Posterior vena cava (tissue), 2 donors: Measurements from ENCODE around the gene LAMB4. TPM values are rescaled to one million over a fixed set of nuclear protein-coding genes. Genes with fewer than 3 reads are reported as not detected.

ENCODE experiments used
- DNase-seq: peaks from one replicate; pipeline ENCODE4 v3.0.0-alpha.2; 2020; ENCODE audit warnings: low spot score
- intact Hi-C, 2 donors: fragments of 100-400 bp; cut with DNase I; formaldehyde crosslinking; loops; one replicate each; pipeline versions ENCODE4 v1.14.1 to v1.14.2; 2022 to 2023
- total RNA-seq, 2 donors: library from RNA; stranded (reverse); fragmentation: NEBNext Ultra II Directional; extraction: Animal tissue kit (Norgen Biotek cat#: 25700); gene quantifications; one replicate each; pipeline ENCODE4 v1.2.1, GENCODE V29; 2021
- donor health status: DM: yes; HTN: yes; CAD: no.
- donor health status: DM: yes; HTN: yes; CAD: no.

LAMB4 gene
- total RNA-seq, 2 donors from 2014 or later = 0.37 TPM; not detected in 1

DNA sequence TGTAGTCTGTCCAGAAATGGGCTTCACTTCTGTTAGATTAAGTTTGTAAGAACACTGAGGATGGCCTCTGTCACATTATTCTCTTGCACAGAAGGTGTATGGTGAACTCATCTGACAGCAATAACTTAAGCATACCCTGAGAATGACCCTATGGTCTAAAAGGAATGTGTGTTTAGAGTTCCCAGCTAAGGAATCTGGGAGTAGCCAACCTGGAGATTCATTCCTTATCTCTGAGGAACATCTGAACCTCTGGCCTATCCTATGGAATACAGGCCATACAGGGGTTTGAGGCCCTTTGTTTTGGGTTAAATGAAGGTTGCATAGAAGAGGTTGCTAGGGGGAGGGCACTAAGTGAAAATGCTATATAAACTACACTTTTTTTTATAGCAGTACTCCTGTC, 41.4 kb downstream of the LAMB4 start:
- intact Hi-C loops = no loop called here
- DNase-seq = no peak

DNA sequence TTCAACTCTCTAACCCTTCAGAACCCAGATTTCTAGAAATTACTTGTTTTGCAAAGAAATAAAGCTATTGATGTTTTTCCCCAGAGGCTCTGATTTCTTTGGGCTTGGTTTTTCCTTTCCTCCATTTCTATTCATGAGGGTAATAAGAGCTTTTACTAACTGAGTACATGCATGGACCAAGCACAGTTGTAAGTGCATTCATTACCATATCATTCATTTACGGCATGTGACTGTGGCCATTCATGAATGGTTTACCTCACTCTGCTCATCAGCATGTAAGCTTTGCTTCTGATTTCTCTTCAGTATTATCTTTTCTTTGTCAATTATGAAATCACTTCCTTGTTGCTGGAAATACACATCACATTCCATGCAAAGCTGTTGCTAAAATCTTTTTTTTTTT, 42.4 kb downstream of the LAMB4 start:
- intact Hi-C loops = no loop called here
- no peak for DNase-seq

DNA sequence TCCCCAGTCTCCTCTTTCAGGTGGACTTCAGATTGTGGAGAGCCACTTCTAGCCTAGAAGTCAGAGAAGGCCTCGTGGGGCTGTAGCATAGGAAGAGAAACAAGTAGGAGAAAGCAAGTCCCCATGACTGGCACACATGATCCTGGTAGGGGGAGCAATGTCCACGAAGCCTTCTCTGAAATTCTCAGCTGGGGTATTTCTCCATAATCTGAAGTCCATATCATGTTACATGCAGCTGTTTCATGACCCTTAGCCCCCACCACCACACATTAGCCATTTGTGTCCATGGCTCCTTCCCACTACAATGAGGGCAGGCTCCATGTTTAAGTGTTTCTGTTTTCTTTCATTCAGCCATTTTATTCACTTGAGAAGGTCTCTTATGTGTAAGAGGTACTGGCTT, 43.2 kb downstream of the LAMB4 start:
- intact Hi-C loops = no loop called here
- DNase-seq = no peak

- intact Hi-C loops = no loop called here
- no peak for DNase-seq
Measured at GRCh38 chr7:108086546-108086945, 43.6 kb downstream of the LAMB4 start.

GRCh38 chr7:108083980-108084379, 46.2 kb downstream of the LAMB4 start:
- intact Hi-C loops = no loop called here

GRCh38 chr7:108079648-108080591, 50.2 kb downstream of the LAMB4 start:
- DNase-seq = no peak
- intact Hi-C loops = no loop called here

More at GRCh38 chr7:108083980-108084379, 46.2 kb downstream of the LAMB4 start:
- DNase-seq = no peak

DNA sequence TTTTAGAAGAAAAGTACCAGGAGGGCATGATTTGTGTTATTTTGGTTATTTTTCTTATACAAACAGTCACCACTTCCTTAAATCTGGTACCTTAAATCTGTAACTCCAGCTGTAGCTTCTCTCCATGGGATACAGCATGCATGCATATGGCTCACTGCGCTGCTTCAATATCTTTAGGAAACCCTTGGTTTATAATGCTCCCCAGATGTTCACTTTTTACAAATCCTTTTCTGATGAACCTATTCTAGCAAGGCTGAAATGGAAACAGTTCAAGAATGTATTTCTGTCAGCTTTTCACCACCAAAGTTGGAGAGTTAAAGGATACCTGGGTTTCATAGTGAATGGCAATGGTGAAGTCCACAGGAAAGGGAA, 50.9 kb downstream of the LAMB4 start:
- DNase-seq = no peak
- intact Hi-C loops = no loop called here

DNA sequence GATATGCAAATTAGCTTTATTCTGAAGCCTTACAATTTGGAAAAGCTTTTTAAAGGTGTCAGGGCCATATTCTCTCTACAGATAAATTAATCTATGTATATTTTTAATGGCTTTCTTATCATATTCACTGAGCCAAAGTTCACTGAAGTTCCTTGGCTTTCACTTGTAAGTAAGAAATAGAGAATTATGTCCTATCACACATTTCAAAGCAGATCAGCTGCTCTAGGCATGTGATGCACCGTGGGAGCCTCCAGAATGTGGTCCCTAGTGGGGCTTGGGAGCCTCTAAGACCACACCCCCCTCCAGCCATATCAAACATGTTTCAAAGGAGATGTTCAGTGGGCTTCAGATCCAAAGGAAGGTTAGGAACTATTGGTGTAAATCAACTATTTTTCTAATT, 51.5 kb downstream of the LAMB4 start:
- no peak for DNase-seq
- intact Hi-C loops = no loop called here

- intact Hi-C loops = no loop called here
- DNase-seq = no peak
Measured at GRCh38 chr7:108078211-108078673, 51.9 kb downstream of the LAMB4 start.

DNA sequence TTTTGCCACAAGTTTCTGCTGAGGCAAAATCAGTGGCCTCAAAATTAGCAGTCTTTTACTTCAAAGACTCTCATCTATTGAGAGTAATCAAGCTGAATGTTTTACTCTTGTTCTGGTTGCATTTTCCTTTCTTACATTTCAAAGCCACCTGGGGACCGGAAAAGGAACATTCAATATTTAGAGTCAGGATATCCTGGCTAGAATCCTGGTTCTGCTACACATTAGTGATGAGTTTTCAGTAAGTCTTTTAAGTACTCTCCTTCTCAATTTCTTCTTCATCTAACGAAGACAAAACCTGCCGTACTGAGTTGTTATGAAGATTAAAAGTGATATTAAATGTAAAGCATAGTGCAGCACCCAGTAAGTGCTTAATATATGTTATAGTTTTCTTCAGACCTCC, 52.5 kb downstream of the LAMB4 start:
- no peak for DNase-seq
- intact Hi-C loops = no loop called here

GRCh38 chr7:108076156-108076555, 54.0 kb downstream of the LAMB4 start:
- DNase-seq = no peak
- intact Hi-C loops = no loop called here

DNA sequence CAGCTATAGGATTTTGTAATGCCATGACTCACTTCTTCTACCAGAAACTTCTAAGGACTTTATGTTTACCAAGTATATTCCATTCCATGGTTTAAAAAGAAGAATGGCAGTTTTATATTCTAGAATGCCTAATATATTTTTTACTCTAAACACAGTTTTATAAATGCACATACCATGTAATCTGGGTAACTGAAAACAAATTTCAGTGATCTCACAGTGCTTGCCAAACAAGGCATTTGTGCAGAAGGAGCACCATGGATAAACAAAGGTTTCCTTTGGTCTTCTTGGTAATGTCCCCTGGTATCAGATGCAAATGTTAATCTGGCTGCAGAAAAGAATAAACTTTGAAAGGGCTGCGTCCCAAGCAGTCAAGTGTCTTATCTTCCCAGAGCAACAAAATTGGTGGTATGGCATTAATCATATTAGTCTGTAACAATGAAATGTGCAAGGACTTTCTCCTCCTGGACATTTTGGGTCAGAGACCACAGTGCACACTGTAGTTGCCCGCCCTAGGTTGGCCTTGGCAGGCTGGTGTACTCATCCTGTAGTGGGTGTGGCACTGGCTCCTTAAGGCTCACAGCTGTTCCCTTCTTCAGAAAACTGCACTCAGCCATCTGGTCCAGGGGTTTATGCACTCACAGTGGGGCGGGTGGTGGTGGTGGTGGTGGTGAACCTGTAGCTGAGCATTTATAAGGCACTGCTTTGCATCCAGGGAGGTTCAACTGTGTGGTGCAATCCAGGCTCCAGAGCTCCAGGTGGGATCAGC, 56.7 kb downstream of the LAMB4 start:
- intact Hi-C loops = no loop called here
- no peak for DNase-seq

DNA sequence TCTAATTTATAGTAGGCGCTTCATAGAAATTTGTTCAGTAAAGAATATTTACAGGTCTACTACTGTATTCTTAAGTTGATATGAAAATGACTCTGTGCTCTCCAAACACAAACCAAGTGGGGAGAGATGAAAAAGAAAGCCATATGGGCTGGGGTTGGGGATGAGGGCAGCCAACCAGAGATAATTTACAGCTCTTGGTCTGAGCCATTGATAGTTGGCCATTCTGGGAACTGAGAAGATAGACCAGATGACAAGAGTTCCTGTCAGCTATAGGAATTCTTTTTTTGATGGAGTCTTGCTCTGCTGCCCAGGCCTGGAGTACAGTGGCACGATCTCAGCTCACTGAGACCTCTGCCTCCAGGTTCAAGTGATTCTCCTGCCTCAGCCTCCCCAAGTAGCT, 57.4 kb downstream of the LAMB4 start:
- no peak for DNase-seq
- intact Hi-C loops = no loop called here

- no peak for DNase-seq
- intact Hi-C loops = no loop called here
Measured at GRCh38 chr7:108072116-108072515, 58.0 kb downstream of the LAMB4 start.

- no peak for DNase-seq
- intact Hi-C loops = no loop called here
Measured at GRCh38 chr7:108071551-108071950, 58.6 kb downstream of the LAMB4 start.

DNA sequence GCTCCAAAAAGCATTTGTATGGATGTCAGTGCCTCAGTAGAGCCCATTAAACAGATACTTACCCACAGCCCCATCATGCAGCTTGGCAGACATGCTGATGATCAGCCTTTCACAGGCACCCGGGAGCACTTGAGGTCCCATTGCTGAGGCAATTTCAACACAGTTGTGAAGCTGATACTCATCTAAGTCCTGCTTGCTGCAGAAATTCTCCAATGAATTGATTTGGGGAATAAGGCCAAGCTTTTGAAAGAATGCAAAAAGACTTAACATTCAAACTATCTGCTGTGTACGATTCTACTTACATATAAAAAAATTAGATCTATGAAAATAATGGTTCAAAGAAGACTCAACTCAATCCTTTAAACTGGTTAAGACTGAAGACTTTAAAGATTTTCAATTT, 60.5 kb downstream of the LAMB4 start:
- intact Hi-C loops = no loop called here
- DNase-seq = no peak

GRCh38 chr7:108067844-108068243, 62.3 kb downstream of the LAMB4 start:
- no peak for DNase-seq
- intact Hi-C loops = no loop called here

DNA sequence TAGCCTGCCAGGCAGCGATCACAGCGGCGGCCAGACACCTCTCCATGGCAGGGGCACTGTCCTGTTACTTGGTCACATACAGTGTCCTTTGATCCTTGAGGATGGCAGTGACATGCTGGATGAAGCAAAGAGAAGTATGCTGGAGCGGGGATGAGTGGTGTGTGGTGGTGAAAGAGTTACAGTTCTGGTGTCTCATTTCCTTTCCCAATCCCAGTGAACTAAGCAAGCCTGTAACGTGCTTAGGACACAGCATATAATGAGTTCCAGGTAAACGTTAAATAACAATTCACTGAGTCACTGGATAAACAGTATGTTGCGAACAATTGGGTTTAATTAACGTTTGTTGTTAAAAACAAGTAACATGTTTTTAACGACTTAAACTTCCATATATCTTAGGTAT, 63.7 kb downstream of the LAMB4 start:
- DNase-seq = no peak
- intact Hi-C loops = no loop called here

- intact Hi-C loops = loop anchor here in 1 of 2 donors (5.0 kb wide), 1 partner anchor 924 kb away; no protein-coding TSS in a partner anchor
- DNase-seq = no peak
Measured at GRCh38 chr7:108063520-108063933, 66.6 kb downstream of the LAMB4 start.

DNA sequence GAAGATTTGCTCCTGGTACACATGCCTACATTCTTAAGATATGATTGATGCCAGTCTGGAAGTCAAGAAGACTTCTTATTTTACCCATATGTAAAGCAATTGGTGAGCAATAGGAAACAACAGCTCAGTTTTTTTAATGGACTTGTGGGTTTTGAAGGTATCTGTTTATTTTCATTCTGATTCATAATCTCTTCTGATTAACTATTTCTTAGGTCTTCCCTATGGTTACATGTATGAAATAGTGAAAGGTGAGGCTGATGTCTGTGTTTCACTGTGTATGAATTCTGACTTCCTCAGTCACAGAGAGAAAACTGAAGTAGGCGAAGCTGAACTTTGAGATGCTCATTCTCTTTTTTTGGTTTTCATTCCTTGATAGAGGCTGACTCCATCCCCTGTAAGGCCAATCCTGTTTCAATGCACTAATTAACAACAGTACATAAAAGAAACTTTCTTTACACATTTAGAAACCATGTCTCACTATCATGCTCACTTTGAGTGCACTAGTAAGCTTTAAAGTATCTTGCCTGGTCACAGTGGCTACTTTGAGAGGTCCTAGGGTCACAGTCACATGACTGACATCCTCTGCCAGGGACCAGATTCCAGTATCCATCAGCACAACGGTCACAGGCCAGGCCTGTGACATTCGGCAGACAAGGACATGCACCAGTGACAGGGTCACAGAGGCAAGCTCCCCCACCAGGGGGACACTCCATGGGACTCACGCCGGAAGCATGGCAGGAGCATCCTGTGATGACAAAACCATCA, 67.7 kb downstream of the LAMB4 start:
- no peak for DNase-seq
- intact Hi-C loops = loop anchor here in 1 of 2 donors (5.0 kb wide), 1 partner anchor 925 kb away; no protein-coding TSS in a partner anchor
